Epithelial cell of proximal tubule (primary cell): Measurements from ENCODE around the gene BRD7. TPM values are rescaled to one million over a fixed set of nuclear protein-coding genes. Genes with fewer than 3 reads are reported as not detected.
A peak's percentile ranks its signal among the peaks of the same experiment; 100 is the strongest.

Experiments
- DNase-seq: peaks from one replicate; pipeline ENCODE4 v3.0.0-alpha.2; 2011; ENCODE audit warnings: low read depth
- H3K4me3 ChIP-seq: 2 replicates; pipeline ENCODE4 v1.5.1; 2011; ENCODE audit warnings: low read depth, mild to moderate bottlenecking, low read length
- total RNA-seq: library from RNA; depleted of rRNA; stranded (reverse); fragments of >200 nt; gene quantifications from 2 replicates; pipeline ENCODE4 v1.2.3, GENCODE V29; 2015
- TF ChIP-seq, protein P1 (sequence below): conservative IDR thresholded peaks from 2 replicates; pipeline ENCODE4 v1.5.1; 2012; ENCODE audit warnings: low read depth, mild to moderate bottlenecking, low read length

The BRD7 gene
- total RNA-seq, 1 donor from 2014 or later = 61.1 TPM

- TF ChIP-seq, protein P1, sequence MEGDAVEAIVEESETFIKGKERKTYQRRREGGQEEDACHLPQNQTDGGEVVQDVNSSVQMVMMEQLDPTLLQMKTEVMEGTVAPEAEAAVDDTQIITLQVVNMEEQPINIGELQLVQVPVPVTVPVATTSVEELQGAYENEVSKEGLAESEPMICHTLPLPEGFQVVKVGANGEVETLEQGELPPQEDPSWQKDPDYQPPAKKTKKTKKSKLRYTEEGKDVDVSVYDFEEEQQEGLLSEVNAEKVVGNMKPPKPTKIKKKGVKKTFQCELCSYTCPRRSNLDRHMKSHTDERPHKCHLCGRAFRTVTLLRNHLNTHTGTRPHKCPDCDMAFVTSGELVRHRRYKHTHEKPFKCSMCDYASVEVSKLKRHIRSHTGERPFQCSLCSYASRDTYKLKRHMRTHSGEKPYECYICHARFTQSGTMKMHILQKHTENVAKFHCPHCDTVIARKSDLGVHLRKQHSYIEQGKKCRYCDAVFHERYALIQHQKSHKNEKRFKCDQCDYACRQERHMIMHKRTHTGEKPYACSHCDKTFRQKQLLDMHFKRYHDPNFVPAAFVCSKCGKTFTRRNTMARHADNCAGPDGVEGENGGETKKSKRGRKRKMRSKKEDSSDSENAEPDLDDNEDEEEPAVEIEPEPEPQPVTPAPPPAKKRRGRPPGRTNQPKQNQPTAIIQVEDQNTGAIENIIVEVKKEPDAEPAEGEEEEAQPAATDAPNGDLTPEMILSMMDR = no peak
- no peak overlapping the region for H3K4me3 ChIP-seq
- no peak for DNase-seq
Observed at GRCh38 chr16:50267151-50267631, 101.6 kb downstream of the BRD7 start.

DNA sequence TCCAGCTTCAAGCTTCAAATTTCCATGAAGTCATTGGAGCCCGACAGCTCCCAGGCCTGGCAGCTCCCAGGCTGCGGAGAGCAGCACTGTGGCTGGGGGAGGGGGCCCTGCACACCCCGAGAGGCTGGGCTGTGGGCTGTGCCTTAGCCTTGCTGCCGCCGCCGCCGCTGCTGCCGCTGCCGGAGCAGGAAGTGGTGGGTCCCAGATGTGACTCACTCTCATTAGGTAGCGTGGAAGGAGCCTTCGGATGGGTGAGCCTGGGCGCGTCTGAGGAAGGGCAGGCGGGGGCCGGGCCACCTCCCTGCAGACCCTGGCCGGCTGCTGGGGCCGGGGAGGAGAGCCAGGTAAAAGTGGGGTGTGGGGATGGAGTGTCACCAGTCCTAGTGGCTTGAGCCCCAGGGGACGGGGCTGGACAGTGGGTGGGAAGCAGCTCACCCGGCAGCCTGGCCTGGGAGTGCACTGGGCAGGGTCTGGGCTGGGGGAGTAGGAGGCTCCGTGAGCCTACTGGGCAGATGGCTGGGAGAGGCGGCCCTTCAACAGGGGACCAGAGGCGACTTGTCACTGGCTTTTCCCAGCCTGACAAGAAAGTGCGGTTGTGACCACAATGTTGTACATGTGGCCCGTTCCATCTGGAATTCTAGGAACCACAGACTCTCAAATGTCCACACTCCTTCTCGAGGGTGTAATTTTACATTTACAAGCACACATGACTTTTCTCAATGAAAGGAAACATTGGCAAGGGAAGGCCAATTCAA is 102.3 kb downstream of the BRD7 start, which contains the start of gene ADCY7:
Gene ADCY7, plus strand, starts transcription at position 215 of the 755 bp plus-strand sequence. CDS start 21,629 bp downstream, outside the sequence.
- TF ChIP-seq, protein P1 = no peak
- peak within 1 kb of the TSS; percentile 55 for H3K4me3 ChIP-seq
- DNase-seq = no peak

Other genes with a start within 250 kb of the BRD7 start
- gene TENT4B, start 215.7 kb downstream of the BRD7 start, total RNA-seq = 7.7 and 9.4 TPM in 2 replicates
- 17.0 and 33.4 TPM in 2 replicates for gene ADCY7, start 102.4 kb downstream of the BRD7 start, total RNA-seq
- 0.07 TPM in 1 of 2 replicates, not detected in the other for gene NKD1, start 179.4 kb upstream of the BRD7 start, total RNA-seq